Naive B cell (primary cell): Measurements from ENCODE around the gene HSD17B14. TPM values are rescaled to one million over a fixed set of nuclear protein-coding genes. Genes with fewer than 3 reads are reported as not detected.
A peak's percentile ranks its signal among the peaks of the same experiment; 100 is the strongest.
"Not testable (repeated sequence)": the region's sequence is repeated elsewhere in the genome, so short reads cannot be mapped to it uniquely, and the experiment has no call there.

Experiments used
- ATAC-seq, 2 donors: fragments of 150-1000 bp; cut with Tn5 transposase; 2 replicates each; pipeline ENCODE4 v1.10.0; 2021; ENCODE audit warnings: low read depth in 2 of 2, mild to moderate bottlenecking in 2 of 2, moderate library complexity in 2 of 2
- DNase-seq: peaks from one replicate; pipeline ENCODE4 v3.0.0; 2022
- H3K27ac Mint-ChIP-seq, 6 donors: one replicate each; pipeline ENCODE4 v1.8.0; 2020 to 2022; ENCODE audit warnings: mild to moderate bottlenecking in 6 of 6, mixed read lengths in 6 of 6, moderate library complexity in 5 of 6, inconsistent platforms in 2 of 6
- H3K27me3 Mint-ChIP-seq, 3 donors: one replicate each; pipeline ENCODE4 v1.8.0; 2021 to 2022; ENCODE audit warnings: mixed read lengths in 3 of 3, mild to moderate bottlenecking in 1 of 3
- H3K36me3 Mint-ChIP-seq, 2 donors: one replicate each; pipeline ENCODE4 v1.8.0; 2020 to 2022; ENCODE audit warnings: mixed read lengths in 2 of 2, inconsistent platforms in 1 of 2, mild to moderate bottlenecking in 1 of 2
- H3K4me1 Mint-ChIP-seq, 3 donors: one replicate each; pipeline ENCODE4 v1.8.0; 2020 to 2022; ENCODE audit warnings: mixed read lengths in 3 of 3, inconsistent platforms in 1 of 3, mild to moderate bottlenecking in 1 of 3, moderate library complexity in 1 of 3
- H3K4me3 Mint-ChIP-seq, 8 donors: one replicate each; pipeline ENCODE4 v1.8.0; 2020 to 2022; ENCODE audit warnings: mild to moderate bottlenecking in 8 of 8, mixed read lengths in 8 of 8, moderate library complexity in 8 of 8, inconsistent platforms in 2 of 8
- H3K9me3 Mint-ChIP-seq, 7 donors: one replicate each; pipeline ENCODE4 v1.8.0; 2020 to 2022; ENCODE audit warnings: mixed read lengths in 7 of 7, mild to moderate bottlenecking in 5 of 7, inconsistent platforms in 2 of 7, moderate library complexity in 1 of 7
- polyA plus RNA-seq, 6 donors: library from polyadenylated mRNA; unstranded; fragments of 300-500 nt; fragmentation: Illumina TruSeq; gene quantifications; one replicate each; pipeline ENCODE4 v1.2.3, GENCODE V29; 2021; ENCODE audit warnings: low read depth in 6 of 6

The HSD17B14 gene
- polyA plus RNA-seq, 6 donors from 2014 or later: 1.00 to 3.3 (median 1.4) TPM; not detected in 1

DNA sequence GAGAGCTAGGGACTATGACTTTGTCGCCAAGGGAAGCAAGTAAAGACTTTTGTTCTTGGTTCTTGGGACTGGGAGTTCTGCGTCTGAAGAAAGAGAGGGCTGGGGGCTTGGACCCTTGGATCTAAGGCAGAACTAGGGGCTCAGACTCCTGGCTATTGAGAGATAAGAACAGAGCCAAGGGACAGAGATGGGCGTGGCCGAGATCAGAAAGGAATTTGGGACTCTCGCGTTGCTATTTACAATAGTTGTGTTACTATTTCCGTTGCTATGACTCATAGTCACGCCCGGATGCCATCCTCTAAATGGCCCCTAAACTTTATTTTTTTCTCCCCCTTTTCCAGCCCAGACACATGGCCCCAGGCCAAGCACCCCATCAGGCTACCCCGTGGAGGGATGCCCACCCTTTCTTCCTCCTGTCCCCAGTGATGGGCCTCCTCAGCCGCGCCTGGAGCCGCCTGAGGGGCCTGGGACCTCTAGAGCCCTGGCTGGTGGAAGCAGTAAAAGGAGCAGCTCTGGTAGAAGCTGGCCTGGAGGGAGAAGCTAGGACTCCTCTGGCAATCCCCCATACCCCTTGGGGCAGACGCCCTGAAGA lies 36.7 kb upstream of the HSD17B14 start:
- Mint-ChIP-seq H3K36me3 (peaks cover 18 to 33% of the 10 kb centered on the region in 2 donors), H3K9me3 (peaks cover 0 to 4% (median 0%) of the 10 kb centered on the region in 7 donors), H3K27ac (peak overlapping the region; percentile 99 to 100 (median 100)), H3K4me1 (peaks cover 45 to 57% (median 49%) of the 10 kb centered on the region in 3 donors), H3K27me3 (peaks cover 0 to 5% (median 0%) of the 10 kb centered on the region in 3 donors), H3K4me3 (peak overlapping the region; percentile 98 to 100 (median 100))
- DNase-seq (peak; percentile 82), ATAC-seq (peak; percentile 50)

DNA sequence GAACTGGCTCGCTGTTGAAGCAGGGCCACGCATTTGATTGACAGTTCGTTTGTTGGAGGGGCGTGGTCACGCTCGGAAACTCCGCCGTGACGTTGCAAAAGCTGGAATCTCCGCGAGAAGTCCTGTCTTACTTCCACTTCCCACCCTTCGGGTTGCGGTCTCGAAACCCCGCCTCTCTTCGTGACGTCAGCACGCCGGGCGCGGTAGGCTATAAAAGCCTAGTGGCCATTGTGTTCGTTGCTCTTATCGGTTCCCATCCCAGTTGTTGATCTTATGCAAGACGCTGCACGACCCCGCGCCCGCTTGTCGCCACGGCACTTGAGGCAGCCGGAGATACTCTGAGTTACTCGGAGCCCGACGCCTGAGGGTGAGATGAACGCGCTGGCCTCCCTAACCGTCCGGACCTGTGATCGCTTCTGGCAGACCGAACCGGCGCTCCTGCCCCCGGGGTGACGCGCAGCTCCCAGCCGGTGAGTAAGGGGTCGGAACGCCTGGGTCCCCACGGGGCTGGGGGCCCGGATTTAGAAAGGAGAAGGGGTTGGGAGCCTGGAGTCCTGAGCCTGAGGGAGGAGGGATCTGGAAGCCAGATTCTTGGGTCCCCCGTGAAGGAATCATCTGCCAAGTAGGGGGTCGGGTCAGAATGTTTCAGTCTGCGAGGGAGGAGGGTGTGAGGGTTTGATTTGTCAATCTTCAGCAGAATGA lies 36.0 kb upstream of the HSD17B14 start, which contains the start of gene PPP1R15A:
PPP1R15A (plus strand) TSS at position 240 of the 702 bp plus-strand sequence. CDS start 813 bp downstream, outside the sequence.
- ATAC-seq (peak; percentile 48 to 55), DNase-seq (peak; percentile 98)
- Mint-ChIP-seq H3K9me3 (peaks cover 0 to 4% (median 0%) of the 10 kb centered on the region in 7 donors), H3K4me3 (peak within 1 kb of the TSS; percentile 98 to 100 (median 100)), H3K27ac (peak within 1 kb of the TSS; percentile 99 to 100 (median 100)), H3K4me1 (peaks cover 45 to 50% (median 47%) of the 10 kb centered on the region in 3 donors), H3K27me3 (peaks cover 0 to 9% (median 0%) of the 10 kb centered on the region in 3 donors), H3K36me3 (peaks cover 18 to 33% of the 10 kb centered on the region in 2 donors)

DNA sequence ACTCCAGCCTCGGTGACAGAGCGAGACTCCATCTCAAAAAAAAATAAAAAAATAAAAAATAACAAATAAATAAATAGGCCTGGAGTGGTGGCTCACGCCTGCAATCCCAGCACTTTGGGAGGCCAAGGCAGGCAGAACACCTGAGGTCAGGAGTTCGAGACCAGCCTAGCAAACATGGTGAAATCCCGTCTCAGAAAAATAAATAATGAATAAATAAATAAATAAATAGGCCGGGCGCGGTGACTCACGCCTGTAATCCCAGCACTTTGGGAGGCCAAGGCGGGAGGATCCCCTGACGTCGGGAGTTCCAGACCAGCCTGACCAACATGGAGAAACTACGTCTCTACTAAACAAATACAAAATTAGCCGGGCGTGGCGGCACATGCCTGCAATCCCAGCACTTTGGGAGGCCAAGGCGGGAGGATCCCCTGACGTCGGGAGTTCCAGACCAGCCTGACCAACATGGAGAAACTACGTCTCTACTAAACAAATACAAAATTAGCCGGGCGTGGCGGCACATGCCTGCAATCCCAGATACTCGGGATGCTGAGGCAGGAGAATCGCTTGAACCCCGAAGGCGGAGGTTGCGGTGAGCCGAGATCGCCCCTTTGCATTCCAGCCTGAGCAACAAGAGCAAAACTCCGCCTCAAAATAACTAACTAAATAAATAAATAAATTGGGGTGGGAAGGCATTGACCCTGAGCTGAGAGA lies 35.3 kb upstream of the HSD17B14 start:
- Mint-ChIP-seq H3K4me3 (peak overlapping the region; percentile 98 to 100 (median 100)), H3K27ac (peak overlapping the region; percentile 99 to 100 (median 100)), H3K36me3 (peaks cover 18 to 33% of the 10 kb centered on the region in 2 donors), H3K4me1 (peaks cover 45 to 47% (median 46%) of the 10 kb centered on the region in 3 donors)
- DNase-seq, ATAC-seq, H3K27me3 Mint-ChIP-seq, H3K9me3 Mint-ChIP-seq: not testable (repeated sequence)

DNA sequence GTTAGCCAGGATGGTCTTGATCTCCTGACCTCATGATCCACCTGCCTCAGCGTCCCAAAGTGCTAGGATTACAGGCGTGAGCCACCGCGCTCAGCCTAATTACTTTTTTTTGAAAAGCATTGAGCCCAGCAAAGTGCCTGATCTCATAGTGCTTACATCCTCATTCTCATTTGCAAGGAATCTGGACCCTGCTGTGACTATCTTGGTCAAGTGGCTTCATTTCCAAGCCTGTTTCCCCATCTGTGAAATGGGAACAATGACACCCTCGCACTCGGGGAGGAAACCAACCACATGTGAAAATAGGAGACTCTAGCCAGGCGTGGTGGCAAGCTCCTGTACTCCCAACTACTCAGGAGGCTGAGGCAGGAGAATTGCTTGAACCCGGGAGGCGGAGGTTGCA lies 33.8 kb upstream of the HSD17B14 start:
- no peak overlapping the region for H3K27ac Mint-ChIP-seq
- peaks cover 0 to 9% (median 0%) of the 10 kb centered on the region in 3 donors for H3K27me3 Mint-ChIP-seq
- ATAC-seq (no peak), DNase-seq (no peak)
- H3K9me3 Mint-ChIP-seq: peaks cover 0 to 4% (median 0%) of the 10 kb centered on the region in 7 donors
- H3K4me3 Mint-ChIP-seq: peak overlapping the region in 2 of 8 donors; percentile 26 to 33
- H3K4me1 Mint-ChIP-seq: peaks cover 29 to 31% (median 31%) of the 10 kb centered on the region in 3 donors
- H3K36me3 Mint-ChIP-seq: peaks cover 18 to 26% of the 10 kb centered on the region in 2 donors

DNA sequence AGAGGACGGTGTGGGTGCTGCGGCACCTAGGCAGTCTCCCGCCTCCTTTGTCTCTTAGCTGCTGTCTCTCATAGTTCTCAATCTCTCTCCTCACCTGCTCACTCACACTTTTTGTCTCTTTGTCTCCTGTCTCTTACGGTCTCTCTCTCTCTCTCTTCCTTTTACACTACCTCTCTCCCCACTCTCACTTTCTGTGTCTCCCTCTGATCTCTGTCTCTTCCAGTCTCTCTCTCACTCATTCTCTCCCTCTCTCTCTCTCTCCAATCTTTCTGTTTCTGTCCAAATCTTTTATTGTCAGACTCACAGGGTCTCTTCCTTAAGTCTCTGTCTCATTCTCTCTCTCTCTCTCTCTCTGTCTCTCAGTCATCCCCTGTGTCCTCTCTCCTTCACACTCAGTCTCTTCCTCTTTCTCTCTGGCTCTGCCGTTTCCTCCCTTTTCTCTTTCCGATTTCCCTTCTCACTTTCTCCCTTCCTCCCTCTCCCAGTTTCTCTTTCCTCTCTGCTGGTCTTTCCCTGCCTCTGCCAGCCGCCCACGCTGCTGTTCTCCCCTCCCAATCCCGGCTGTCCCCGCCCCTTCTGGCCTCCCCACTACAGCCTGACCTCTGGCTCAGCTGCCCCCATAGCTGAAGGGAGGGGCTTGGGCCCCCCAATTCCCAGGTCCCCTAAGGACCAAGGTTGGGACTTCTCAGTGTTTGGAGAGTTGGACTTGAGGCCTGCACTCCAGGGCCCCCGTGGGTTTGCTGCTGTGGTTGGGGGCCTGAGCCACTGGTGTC lies 32.0 kb upstream of the HSD17B14 start, which contains the start of gene PLEKHA4:
PLEKHA4 (minus strand) TSS at position 504 of the 773 bp plus-strand sequence. CDS start 997 bp downstream, outside the sequence.
- ATAC-seq: no peak
- Mint-ChIP-seq H3K4me1 (peaks cover 12 to 17% (median 13%) of the 10 kb centered on the region in 3 donors), H3K4me3 (peak within 1 kb of the TSS in 2 of 8 donors; percentile 16 to 40), H3K27me3 (peaks cover 0 to 9% (median 0%) of the 10 kb centered on the region in 3 donors), H3K36me3 (peaks cover 5 to 12% of the 10 kb centered on the region in 2 donors), H3K9me3 (peaks cover 0 to 4% (median 0%) of the 10 kb centered on the region in 7 donors), H3K27ac (peak within 1 kb of the TSS in 3 of 6 donors; percentile 4 to 67 (median 33))
- no peak for DNase-seq

DNA sequence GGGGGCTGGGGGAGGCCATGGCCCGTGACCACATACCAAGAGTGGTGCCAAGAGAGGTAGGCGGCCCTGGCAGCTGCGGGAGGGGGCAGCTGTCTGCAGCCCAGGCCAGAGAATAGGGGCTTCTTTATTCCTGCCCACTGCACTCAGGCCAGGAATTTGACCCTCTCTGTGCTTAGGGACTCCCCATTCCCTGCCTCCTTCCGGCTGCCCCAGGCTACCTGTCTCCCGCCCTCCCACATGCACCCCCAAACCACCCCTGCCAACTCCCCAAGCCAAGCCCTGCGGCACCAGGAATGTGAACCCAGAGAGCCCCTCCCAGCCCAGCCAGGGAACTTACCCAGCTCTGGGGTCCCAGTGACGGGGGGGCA lies 31.4 kb upstream of the HSD17B14 start:
- ATAC-seq (no peak), DNase-seq (no peak)
- H3K27me3 Mint-ChIP-seq: peaks cover 0 to 9% (median 0%) of the 10 kb centered on the region in 3 donors
- peaks cover 6 to 11% (median 7%) of the 10 kb centered on the region in 3 donors for H3K4me1 Mint-ChIP-seq
- H3K9me3 Mint-ChIP-seq: peaks cover 0 to 4% (median 0%) of the 10 kb centered on the region in 7 donors
- H3K4me3 Mint-ChIP-seq: no peak overlapping the region
- peaks cover 4 to 7% of the 10 kb centered on the region in 2 donors for H3K36me3 Mint-ChIP-seq
- peak overlapping the region in 2 of 6 donors; percentile 4 to 54 for H3K27ac Mint-ChIP-seq

DNA sequence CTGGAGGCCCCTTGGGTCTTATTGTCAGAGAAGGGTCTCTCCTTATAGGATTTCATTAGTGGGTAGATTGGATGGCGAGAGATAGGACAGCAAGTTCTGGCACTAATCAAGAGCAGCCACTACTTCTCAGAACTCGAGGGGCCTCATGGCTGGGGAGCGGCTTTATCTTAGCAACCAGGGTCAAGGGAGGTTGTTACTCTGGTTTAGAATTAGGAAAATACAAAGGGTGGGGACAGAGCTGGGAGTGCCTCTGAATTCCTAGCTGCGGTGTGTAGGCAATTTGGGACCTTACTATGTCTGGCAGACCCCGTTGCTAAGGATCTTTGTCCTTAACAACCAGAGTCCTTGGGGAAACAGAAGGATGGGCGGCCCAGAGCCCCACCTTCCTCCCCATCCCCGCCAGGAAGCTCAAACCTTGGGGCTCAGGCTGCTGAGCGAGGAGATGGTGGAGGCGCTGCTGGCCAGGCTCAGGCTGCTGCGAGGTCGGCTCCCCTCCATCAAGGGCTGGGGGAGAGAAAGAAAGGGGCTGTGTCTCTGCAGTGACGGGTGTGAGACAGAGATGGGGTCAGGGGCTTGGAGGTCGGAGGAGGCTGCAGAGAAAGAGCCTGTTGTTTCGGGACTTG lies 30.9 kb upstream of the HSD17B14 start:
- ATAC-seq (no peak), DNase-seq (no peak)
- Mint-ChIP-seq H3K27me3 (peaks cover 0 to 9% (median 0%) of the 10 kb centered on the region in 3 donors), H3K9me3 (peaks cover 0 to 2% (median 0%) of the 10 kb centered on the region in 7 donors), H3K4me3 (peak overlapping the region in 1 of 8 donors; percentile 11), H3K27ac (peak overlapping the region in 2 of 6 donors; percentile 33 to 38), H3K4me1 (peaks cover 1 to 6% (median 3%) of the 10 kb centered on the region in 3 donors), H3K36me3 (peaks cover 2% of the 10 kb centered on the region in 2 donors)

DNA sequence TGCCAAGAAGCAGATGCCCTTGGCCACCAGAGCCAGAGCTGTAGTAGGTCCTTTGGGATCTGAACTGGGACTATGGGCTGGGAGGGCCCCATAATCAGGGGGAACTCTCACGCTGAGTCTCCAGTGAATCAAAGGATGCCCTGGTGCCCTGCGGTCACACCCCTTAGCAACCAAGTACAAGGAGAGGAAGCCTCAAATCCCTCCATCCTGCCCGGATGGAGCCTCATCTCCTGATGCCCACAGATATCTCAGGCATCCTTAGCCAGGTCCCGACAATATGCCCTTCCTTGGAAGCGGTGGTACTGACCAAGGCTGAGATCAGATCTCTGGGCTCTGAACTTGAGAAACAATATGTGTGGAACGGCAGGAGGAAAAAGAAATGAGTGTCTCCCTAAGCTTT lies 30.4 kb upstream of the HSD17B14 start:
- no peaks in the 10 kb centered on the region for H3K9me3 Mint-ChIP-seq
- H3K4me3 Mint-ChIP-seq: peak overlapping the region in 1 of 8 donors; percentile 11
- DNase-seq (no peak), ATAC-seq (no peak)
- no peaks in the 10 kb centered on the region for H3K36me3 Mint-ChIP-seq
- peaks cover 0 to 9% (median 0%) of the 10 kb centered on the region in 3 donors for H3K27me3 Mint-ChIP-seq
- no peak overlapping the region for H3K27ac Mint-ChIP-seq
- H3K4me1 Mint-ChIP-seq: peaks cover 0 to 4% (median 0%) of the 10 kb centered on the region in 3 donors

DNA sequence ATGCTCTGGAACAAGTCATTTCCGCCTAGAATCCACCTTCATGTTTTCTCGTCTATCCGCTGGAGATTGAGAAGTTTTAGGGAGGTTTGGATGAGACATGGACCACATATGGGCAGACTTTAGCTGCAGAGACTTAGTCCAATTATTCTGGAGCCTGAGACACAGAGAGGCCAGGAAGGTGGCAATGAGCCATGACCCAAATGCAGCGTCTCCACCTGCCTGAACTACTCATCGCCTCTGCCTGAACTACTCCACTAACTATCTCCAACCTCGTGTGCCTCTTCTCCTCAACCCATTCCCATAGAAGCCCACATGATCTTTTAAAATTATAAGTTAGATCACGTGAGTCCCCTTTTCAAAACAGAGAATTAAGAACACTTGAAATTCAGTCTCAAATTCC lies 26.5 kb upstream of the HSD17B14 start:
- Mint-ChIP-seq H3K27ac (no peak overlapping the region), H3K4me3 (no peak overlapping the region), H3K27me3 (peaks cover 0 to 2% (median 0%) of the 10 kb centered on the region in 3 donors), H3K36me3 (no peaks in the 10 kb centered on the region), H3K4me1 (peaks cover 10 to 13% (median 12%) of the 10 kb centered on the region in 3 donors), H3K9me3 (no peaks in the 10 kb centered on the region)
- ATAC-seq (no peak), DNase-seq (no peak)

DNA sequence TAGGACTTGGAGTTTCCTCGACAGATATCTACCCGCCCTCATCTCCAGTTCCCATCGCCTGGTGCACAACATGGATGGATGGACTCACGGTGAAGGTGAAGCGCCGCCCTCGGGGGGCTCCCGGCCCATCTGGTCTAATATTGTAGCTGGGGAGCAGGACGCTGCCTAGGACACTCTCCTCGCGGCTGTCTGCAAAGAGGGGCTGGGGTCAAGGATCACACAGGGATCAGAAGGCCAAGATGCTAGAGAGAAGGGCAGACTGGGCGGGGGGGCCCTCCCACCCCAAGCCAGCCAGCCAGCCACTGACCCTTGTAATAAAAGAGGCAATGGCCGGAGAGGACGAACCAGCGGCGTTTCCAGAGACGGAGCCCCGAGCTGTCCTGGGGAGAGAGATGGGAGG lies 25.0 kb upstream of the HSD17B14 start:
- ATAC-seq (no peak), DNase-seq (no peak)
- H3K27ac Mint-ChIP-seq: peak overlapping the region in 2 of 6 donors; percentile 70 to 82
- peak overlapping the region in 1 of 8 donors; percentile 2 for H3K4me3 Mint-ChIP-seq
- H3K4me1 Mint-ChIP-seq: peaks cover 10 to 13% (median 12%) of the 10 kb centered on the region in 3 donors
- no peaks in the 10 kb centered on the region for H3K27me3 Mint-ChIP-seq
- H3K9me3 Mint-ChIP-seq: no peaks in the 10 kb centered on the region
- H3K36me3 Mint-ChIP-seq: no peaks in the 10 kb centered on the region

DNA sequence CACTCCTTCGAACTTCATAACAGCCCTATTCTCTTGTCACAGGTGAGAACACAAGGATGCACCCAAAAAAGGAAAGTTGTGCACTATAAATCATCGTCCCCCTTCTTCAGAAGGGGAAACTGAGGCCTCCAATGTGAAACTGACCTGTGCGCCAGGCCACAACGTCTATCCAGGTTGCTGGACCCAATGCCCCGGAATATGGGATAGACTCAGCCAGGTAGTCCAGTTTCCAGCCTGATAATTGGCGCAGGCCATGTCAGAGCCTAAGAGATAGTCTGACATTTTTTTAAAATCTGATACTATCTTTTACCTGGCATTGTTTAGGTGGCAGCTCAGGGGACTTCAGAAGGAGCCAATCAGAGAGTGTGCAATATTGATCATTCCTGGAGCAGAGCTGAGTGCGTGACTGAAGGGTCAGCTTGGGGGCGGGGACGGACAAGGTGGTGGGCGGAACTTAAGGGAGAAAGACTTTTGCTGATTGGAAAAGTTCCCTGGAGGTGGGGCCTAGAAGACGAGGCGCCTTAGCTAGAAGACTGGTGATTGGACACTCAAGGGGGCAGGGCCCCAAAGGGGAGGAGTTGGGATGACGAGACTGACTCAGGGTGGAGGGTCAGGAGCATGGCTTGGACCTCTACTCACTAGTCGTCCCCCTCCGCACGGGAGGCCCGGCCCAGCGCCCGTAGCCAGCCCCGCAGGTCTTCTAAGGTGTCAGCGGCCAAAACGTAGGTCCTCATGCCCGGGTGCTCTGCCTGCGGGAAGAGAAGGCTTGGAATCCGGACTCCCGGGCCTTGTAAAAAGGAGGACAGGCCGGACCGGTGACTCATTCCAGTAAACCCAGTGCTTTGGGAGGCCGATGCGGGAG lies 23.7 kb upstream of the HSD17B14 start:
- no peaks in the 10 kb centered on the region for H3K27me3 Mint-ChIP-seq

More for the DNA sequence above, 23.7 kb upstream of the HSD17B14 start:
- Mint-ChIP-seq H3K4me3 (peak overlapping the region; percentile 49 to 97 (median 93)), H3K27ac (peak overlapping the region in 2 of 6 donors; percentile 90 to 91), H3K4me1 (peaks cover 10 to 13% (median 12%) of the 10 kb centered on the region in 3 donors), H3K36me3 (no peaks in the 10 kb centered on the region), H3K9me3 (no peaks in the 10 kb centered on the region)
- peak in 1 of 2 donors; percentile 51 for ATAC-seq
- DNase-seq: no peak
